ENCODE results near the gene PARD3B.
A peak's percentile ranks its signal among the peaks of the same experiment; 100 is the strongest.

Gene PARD3B

GRCh38 chr2:205500065-205500464 lies 954.8 kb downstream of the PARD3B start:
- no peak for DNase-seq (ENCODE audit: low spot score)

GRCh38 chr2:205500951-205501350 lies 955.7 kb downstream of the PARD3B start:
- DNase-seq (ENCODE audit: low spot score) = no peak

GRCh38 chr2:205501826-205502225 lies 956.6 kb downstream of the PARD3B start:
- no peak for DNase-seq (ENCODE audit: low spot score)

GRCh38 chr2:205505371-205505770 lies 960.1 kb downstream of the PARD3B start:
- DNase-seq (ENCODE audit: low spot score) = no peak

- DNase-seq (ENCODE audit: low spot score) = no peak
Observed at GRCh38 chr2:205509655-205510054, 964.4 kb downstream of the PARD3B start.

GRCh38 chr2:205510345-205510744 lies 965.1 kb downstream of the PARD3B start:
- no peak for DNase-seq (ENCODE audit: low spot score)

GRCh38 chr2:205511221-205511620 lies 965.9 kb downstream of the PARD3B start:
- DNase-seq (ENCODE audit: low spot score) = peak; percentile 6

GRCh38 chr2:205511641-205512040 lies 966.4 kb downstream of the PARD3B start:
- DNase-seq (ENCODE audit: low spot score) = no peak

GRCh38 chr2:205520311-205520710 lies 975.0 kb downstream of the PARD3B start:
- DNase-seq (ENCODE audit: low spot score) = no peak

- no peak for DNase-seq (ENCODE audit: low spot score)
Observed at GRCh38 chr2:205524656-205525055, 979.4 kb downstream of the PARD3B start.

- no peak for DNase-seq (ENCODE audit: low spot score)
Observed at GRCh38 chr2:205527801-205528200, 982.5 kb downstream of the PARD3B start.

GRCh38 chr2:205531072-205531471 lies 985.8 kb downstream of the PARD3B start:
- no peak for DNase-seq (ENCODE audit: low spot score)

- DNase-seq (ENCODE audit: low spot score) = no peak
Observed at GRCh38 chr2:205531489-205532148, 986.3 kb downstream of the PARD3B start.

- no peak for DNase-seq (ENCODE audit: low spot score)
Observed at GRCh38 chr2:205535001-205535400, 989.7 kb downstream of the PARD3B start.

- no peak for DNase-seq (ENCODE audit: low spot score)
Observed at GRCh38 chr2:205539603-205540002, 994.3 kb downstream of the PARD3B start.

GRCh38 chr2:205540036-205540435 lies 994.8 kb downstream of the PARD3B start:
- DNase-seq (ENCODE audit: low spot score) = no peak

- DNase-seq (ENCODE audit: low spot score) = no peak
Observed at GRCh38 chr2:205543262-205543843, 998.1 kb downstream of the PARD3B start.

- no peak for DNase-seq (ENCODE audit: low spot score)
Observed at GRCh38 chr2:205543937-205544702, 998.8 kb downstream of the PARD3B start.

GRCh38 chr2:205545971-205546816 lies 1000.9 kb downstream of the PARD3B start:
- DNase-seq (ENCODE audit: low spot score) = no peak

GRCh38 chr2:205555566-205556230 lies 1010.4 kb downstream of the PARD3B start:
- no peak for DNase-seq (ENCODE audit: low spot score)

GRCh38 chr2:205556357-205556756 lies 1011.1 kb downstream of the PARD3B start:
- no peak for DNase-seq (ENCODE audit: low spot score)
